ENCODE measurements around the gene HNRNPR. TPM values are rescaled to one million over a fixed set of nuclear protein-coding genes. Genes with fewer than 3 reads are reported as not detected.

HNRNPR gene
- total and polyA plus RNA-seq, 9 of the 15 experiments (the other 6 are each of a cell fraction or from before 2014, with no cell fraction given) = 80.9 to 372 (median 301) TPM

- TF ChIP-seq MBD1 (CRISPR knock-in tag; IDR thresholded peaks at IDR 0.05) = 0 out of 2 replicates have a peak, but pooled peaks have one; percentile 9
- no peak for TF ChIP-seq RFX7 (CRISPR knock-in tag; IDR thresholded peaks at IDR 0.05)
- no peak for TF ChIP-seq ARNT (IDR thresholded peaks at IDR 0.05)
- no peak for TF ChIP-seq ZNF318 (IDR thresholded peaks at IDR 0.05; ENCODE audit: borderline replicate concordance in 1 of 2, low read depth in 1 of 2)
- TF ChIP-seq ZNF165 (CRISPR knock-in tag; IDR thresholded peaks at IDR 0.05; ENCODE audit: borderline replicate concordance) = no peak
- no peak for TF ChIP-seq SLC30A9 (CRISPR knock-in tag; IDR thresholded peaks at IDR 0.05)
- no peak for TF ChIP-seq ATF6 (CRISPR knock-in tag; IDR thresholded peaks at IDR 0.05)
- no peak for TF ChIP-seq HMGN3 (IDR thresholded peaks at IDR 0.05; ENCODE audit: borderline replicate concordance, extremely low read depth, insufficient read length, low read depth, low read length)
- peak; percentile 80 for TF ChIP-seq HMBOX1 (IDR thresholded peaks at IDR 0.05)
- TF ChIP-seq SMAD4 (CRISPR knock-in tag; conservative IDR thresholded peaks at IDR 0.05) = no peak
- TF ChIP-seq SRSF1 (IDR thresholded peaks at IDR 0.05; ENCODE audit: low read depth, low read length) = no peak
- TF ChIP-seq ZFX (CRISPR knock-in tag; IDR thresholded peaks at IDR 0.05) = no peak
- TF ChIP-seq CBX8 (IDR thresholded peaks at IDR 0.05; ENCODE audit: borderline replicate concordance, extremely low read depth, low read depth, low read length, poor library complexity, severe bottlenecking) = no peak
These were observed 2.0 kb downstream of the HNRNPR start (continued) for GRCh38 chr1:23341931-23342692.

All from K562 (cell line).